ENCODE measurements around the gene DHFR2.

The DHFR2 gene

DNA sequence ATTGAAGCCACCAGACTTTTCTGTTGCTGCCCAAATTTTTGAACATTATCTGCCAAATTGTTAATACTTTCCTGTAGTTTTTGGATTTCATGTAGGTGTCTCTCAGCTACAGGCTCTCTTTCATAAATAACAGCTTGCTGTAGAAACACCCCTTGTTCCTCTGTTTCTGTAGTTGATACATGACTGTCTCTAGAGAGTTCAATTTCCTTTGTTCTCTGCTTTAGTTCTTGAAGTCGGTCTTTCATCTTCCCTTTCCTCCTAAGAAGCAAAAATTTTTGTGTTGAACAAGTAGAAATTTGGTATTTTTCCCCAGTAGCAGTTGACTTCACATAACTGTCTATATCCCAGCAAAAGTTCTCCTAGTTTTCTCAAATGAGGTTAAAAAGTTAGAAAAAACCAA is 47.7 kb downstream of the DHFR2 start:
- TF ChIP-seq, protein P1, sequence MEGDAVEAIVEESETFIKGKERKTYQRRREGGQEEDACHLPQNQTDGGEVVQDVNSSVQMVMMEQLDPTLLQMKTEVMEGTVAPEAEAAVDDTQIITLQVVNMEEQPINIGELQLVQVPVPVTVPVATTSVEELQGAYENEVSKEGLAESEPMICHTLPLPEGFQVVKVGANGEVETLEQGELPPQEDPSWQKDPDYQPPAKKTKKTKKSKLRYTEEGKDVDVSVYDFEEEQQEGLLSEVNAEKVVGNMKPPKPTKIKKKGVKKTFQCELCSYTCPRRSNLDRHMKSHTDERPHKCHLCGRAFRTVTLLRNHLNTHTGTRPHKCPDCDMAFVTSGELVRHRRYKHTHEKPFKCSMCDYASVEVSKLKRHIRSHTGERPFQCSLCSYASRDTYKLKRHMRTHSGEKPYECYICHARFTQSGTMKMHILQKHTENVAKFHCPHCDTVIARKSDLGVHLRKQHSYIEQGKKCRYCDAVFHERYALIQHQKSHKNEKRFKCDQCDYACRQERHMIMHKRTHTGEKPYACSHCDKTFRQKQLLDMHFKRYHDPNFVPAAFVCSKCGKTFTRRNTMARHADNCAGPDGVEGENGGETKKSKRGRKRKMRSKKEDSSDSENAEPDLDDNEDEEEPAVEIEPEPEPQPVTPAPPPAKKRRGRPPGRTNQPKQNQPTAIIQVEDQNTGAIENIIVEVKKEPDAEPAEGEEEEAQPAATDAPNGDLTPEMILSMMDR (IDR thresholded peaks at IDR 0.05), result no peak
- no peak for DNase-seq (ENCODE audit: low spot score)
- Histone ChIP-seq H3K4me3 (no peak overlapping the region), H3K27ac (no peak overlapping the region)

DNA sequence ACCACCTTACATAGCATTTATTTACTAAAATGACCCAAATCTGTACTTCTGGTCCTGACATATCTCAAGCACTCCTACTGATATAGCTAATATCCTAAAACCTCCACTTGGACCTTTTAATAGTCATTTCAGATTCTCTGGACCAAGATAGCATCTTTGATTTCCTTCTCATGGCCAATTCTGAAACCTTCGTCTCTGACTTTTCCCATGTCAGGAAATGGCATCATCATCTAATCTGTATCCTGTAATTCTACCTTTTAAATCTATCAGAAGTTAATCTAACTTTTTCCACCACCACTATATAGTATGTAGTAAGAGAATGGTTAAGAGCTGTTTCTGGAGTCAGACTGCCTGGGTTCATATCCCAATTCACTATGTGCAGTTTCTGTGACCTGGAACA is 50.5 kb downstream of the DHFR2 start:
- Histone ChIP-seq H3K27ac (no peak overlapping the region), H3K4me3 (no peak overlapping the region)
- DNase-seq (ENCODE audit: low spot score), result no peak
- TF ChIP-seq, protein P1 (IDR thresholded peaks at IDR 0.05), result no peak

DNA sequence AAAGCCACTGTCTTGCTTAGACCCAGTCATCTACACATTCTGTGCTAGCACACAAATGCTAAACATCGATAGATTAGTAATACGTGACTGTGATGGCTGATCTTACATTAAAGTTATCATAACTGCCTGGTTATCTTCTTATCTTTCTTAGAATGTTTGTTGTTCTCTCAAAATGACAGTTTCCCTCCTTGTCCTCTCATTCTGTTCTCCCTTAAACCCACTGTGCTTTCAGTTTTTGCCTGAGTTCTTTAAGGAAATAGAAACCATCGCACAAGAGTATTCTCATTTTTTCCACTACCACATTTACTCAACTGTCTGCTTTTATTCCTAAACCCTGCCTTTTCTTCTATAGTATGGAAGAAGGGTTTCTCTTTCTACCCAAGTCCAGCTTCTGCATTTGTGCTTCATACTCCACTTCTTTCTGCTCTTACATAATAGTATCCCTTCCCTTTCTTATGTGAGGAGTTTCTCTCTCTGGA is 51.4 kb downstream of the DHFR2 start:
- H3K4me3 ChIP-seq, result no peak overlapping the region

GRCh38 chr3:94009608-94010007 is 53.1 kb downstream of the DHFR2 start:
- Histone ChIP-seq H3K4me3 (no peak overlapping the region), H3K27ac (no peak overlapping the region)
- TF ChIP-seq, protein P1 (IDR thresholded peaks at IDR 0.05), result no peak
- no peak for DNase-seq (ENCODE audit: low spot score)

More for the DNA sequence above, 51.4 kb downstream of the DHFR2 start:
- no peak for DNase-seq (ENCODE audit: low spot score)
- no peak overlapping the region for H3K27ac ChIP-seq
- TF ChIP-seq, protein P1 (IDR thresholded peaks at IDR 0.05), result no peak

DNA sequence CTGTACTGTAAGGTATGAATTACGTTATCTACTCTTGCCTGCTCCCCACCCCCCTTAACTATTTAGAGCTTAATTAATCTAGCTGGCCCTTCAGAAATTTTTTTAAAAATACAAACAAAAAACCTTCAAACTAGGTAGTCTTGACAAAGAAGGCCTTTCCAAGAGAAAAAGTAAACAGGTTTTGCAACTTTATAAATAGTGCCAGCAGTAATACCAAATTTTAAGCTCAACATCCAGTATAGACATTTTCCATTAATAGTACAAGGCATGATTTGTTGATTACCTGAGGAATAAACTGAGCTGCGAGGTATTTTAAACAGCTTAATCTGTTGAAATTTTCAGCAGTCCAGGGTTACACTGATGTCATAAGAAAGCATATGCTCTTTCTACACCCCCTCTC is 54.5 kb downstream of the DHFR2 start:
- DNase-seq (ENCODE audit: low spot score), result no peak
- TF ChIP-seq, protein P1 (IDR thresholded peaks at IDR 0.05), result no peak
- Histone ChIP-seq H3K4me3 (no peak overlapping the region), H3K27ac (no peak overlapping the region)

All from coronary artery (tissue), 2 donors.